Large intestine (tissue), 3 donors: ENCODE data around the gene PJVK. TPM values are rescaled to one million over a fixed set of nuclear protein-coding genes. Genes with fewer than 3 reads are reported as not detected.
"Not testable (repeated sequence)": the region's sequence is repeated elsewhere in the genome, so short reads cannot be mapped to it uniquely, and the experiment has no call there.

Experiments used
- DNase-seq, 2 donors: peaks; one replicate each; pipeline versions ENCODE4 v3.0.0 to v3.0.0-alpha.2; 2013
- H3K27ac ChIP-seq: one replicate; pipeline ENCODE4 v1.5.1; 2013; ENCODE audit warnings: low read length
- H3K27me3 ChIP-seq: 2 replicates; pipeline ENCODE4 v1.6.1; 2013; ENCODE audit warnings: low read length; ENCODE audit not compliant: control insufficient read depth, insufficient read depth
- H3K36me3 ChIP-seq: 2 replicates; pipeline ENCODE4 v1.6.1; 2013; ENCODE audit warnings: low read length; ENCODE audit not compliant: control insufficient read depth, insufficient read depth
- H3K4me1 ChIP-seq: one replicate; pipeline ENCODE4 v1.6.1; 2013; ENCODE audit warnings: low read length; ENCODE audit not compliant: control insufficient read depth, insufficient read depth
- H3K4me3 ChIP-seq: one replicate; pipeline ENCODE4 v1.5.1; 2013; ENCODE audit warnings: low read length
- H3K9me3 ChIP-seq: one replicate; pipeline ENCODE4 v1.6.1; 2013; ENCODE audit warnings: mild to moderate bottlenecking, low read depth, low read length, moderate library complexity; ENCODE audit not compliant: control insufficient read depth
- WGBS: methylation state at CpG from one replicate; pipeline ENCODE4 v1.1.5; 2013; ENCODE audit warnings: low lambda C conversion rate; ENCODE audit not compliant: insufficient coverage; 5-methylcytosine and 5-hydroxymethylcytosine counted together
- polyA plus RNA-seq: library from polyadenylated mRNA; unstranded; fragments of 120-200 nt; gene quantifications from one replicate; pipeline ENCODE4 v1.2.1, GENCODE V29; 2013

The PJVK gene
- polyA plus RNA-seq, 1 donor = 6.5 TPM

DNA sequence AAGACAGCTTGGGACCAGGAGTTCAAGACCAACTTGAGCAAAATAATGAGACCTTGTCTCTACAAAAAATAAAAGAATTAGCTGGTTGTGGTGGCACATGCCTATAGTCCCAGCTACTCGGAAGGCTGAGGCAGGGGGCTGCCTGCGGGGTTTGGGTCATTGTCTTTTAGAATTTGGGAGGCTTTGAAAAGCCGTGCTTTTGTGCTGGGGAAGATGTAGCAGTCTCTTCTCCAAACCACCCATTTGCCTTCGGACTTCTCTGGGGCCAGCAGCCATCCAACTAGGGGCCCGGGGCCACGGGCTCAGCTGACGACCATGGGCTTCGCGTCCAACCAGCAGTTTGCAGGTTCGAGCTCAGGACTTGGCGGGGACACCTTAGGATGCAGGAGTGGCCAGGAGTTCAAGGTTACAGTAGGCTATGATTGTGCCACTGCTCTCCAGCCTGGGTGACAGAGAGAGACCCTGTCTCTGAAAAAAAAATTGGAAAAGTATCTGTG is 6.3 kb downstream of the PJVK start:
- no peak for DNase-seq
- Histone ChIP-seq H3K27ac (no peak overlapping the region), H3K9me3 (no peaks in the 10 kb centered on the region), H3K36me3 (no peaks in the 10 kb centered on the region), H3K4me3 (no peak overlapping the region), H3K27me3 (no peaks in the 10 kb centered on the region), H3K4me1 (no peaks in the 10 kb centered on the region)
- 100% methylated on average over 1 of the region's 11 CpGs for WGBS

DNA sequence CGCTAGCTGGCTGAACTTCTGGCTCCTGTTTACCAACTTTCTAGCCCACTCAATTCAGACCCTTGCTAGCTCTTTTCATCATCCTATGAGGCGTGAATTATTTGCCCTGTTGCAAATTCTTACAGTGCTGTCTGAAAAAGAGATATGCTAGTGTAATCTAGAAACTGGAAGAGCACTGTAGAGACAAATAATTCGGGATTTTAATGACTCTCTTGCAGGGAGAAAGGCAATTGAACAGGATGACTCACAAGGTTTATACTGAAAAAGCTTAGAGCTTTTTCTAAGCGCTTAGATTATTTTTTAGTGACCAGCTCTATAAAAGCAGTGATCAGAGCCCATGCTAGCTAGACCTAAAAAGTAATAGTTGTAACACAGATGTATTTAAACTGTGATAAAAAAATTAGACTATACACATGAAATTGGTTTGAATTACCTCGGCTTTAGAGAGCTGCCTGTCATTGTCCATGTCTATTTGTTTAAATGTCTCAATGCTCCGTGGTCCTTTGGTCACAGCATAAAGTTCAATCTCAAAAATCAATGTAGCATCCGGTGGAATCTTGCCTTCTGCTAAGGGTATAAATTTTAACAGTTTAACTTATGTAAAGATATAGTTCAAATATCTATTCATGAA is 18.2 kb downstream of the PJVK start:
- no peaks in the 10 kb centered on the region for H3K27me3 ChIP-seq
- no peak overlapping the region for H3K4me3 ChIP-seq
- H3K27ac ChIP-seq = no peak overlapping the region
- H3K36me3 ChIP-seq = peaks cover 7% of the 10 kb centered on the region
- WGBS = 100% methylated on average over 1 of the region's 7 CpGs
- H3K9me3 ChIP-seq = no peaks in the 10 kb centered on the region
- DNase-seq = no peak
- H3K4me1 ChIP-seq = no peaks in the 10 kb centered on the region

- no CpG with 5 or more reads among the region's 5 CpGs for WGBS
- not testable (repeated sequence) for H3K4me1 ChIP-seq, H3K4me3 ChIP-seq, H3K36me3 ChIP-seq, H3K27ac ChIP-seq, DNase-seq, H3K27me3 ChIP-seq, H3K9me3 ChIP-seq
Observed at GRCh38 chr2:178471313-178471712, 20.1 kb downstream of the PJVK start.

GRCh38 chr2:178473373-178473772 is 22.2 kb downstream of the PJVK start:
- DNase-seq = no peak
- no CpG with 5 or more reads among the region's 2 CpGs for WGBS
- no peak overlapping the region for H3K4me3 ChIP-seq
- H3K4me1 ChIP-seq = peaks cover 3% of the 10 kb centered on the region
- no peaks in the 10 kb centered on the region for H3K27me3 ChIP-seq
- no peak overlapping the region for H3K27ac ChIP-seq
- H3K9me3 ChIP-seq = no peaks in the 10 kb centered on the region
- H3K36me3 ChIP-seq = no peaks in the 10 kb centered on the region

DNA sequence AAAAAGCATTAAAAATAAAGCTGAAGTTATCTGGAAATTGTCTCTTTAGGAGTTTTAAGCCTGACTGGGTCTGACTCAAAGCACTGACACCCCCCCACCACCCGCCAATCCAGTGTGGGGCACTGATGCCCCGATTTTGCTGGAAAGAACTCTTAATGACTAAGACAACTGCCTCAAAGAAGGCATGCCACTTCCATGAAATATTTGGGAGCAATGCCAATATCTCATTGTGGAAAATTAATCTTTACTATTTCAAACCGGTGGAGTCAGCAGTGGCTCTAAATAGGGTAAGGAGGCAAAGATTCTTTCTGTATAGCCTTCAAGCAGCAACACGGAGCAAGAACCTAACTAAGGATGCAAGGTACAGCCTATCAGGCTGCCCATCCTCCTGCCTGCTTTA is 22.8 kb downstream of the PJVK start:
- H3K9me3 ChIP-seq = no peaks in the 10 kb centered on the region
- H3K4me1 ChIP-seq = peaks cover 3% of the 10 kb centered on the region
- DNase-seq = no peak
- WGBS = 86% methylated on average over 1 of the region's 4 CpGs
- no peak overlapping the region for H3K27ac ChIP-seq
- no peaks in the 10 kb centered on the region for H3K36me3 ChIP-seq
- no peaks in the 10 kb centered on the region for H3K27me3 ChIP-seq
- H3K4me3 ChIP-seq = no peak overlapping the region

GRCh38 chr2:178474560-178474959 is 23.4 kb downstream of the PJVK start:
- DNase-seq = no peak
- Histone ChIP-seq H3K4me1 (peaks cover 6% of the 10 kb centered on the region), H3K27ac (no peak overlapping the region), H3K27me3 (no peaks in the 10 kb centered on the region), H3K36me3 (no peaks in the 10 kb centered on the region), H3K9me3 (no peaks in the 10 kb centered on the region), H3K4me3 (no peak overlapping the region)
- WGBS = no CpG with 5 or more reads among the region's 5 CpGs

DNA sequence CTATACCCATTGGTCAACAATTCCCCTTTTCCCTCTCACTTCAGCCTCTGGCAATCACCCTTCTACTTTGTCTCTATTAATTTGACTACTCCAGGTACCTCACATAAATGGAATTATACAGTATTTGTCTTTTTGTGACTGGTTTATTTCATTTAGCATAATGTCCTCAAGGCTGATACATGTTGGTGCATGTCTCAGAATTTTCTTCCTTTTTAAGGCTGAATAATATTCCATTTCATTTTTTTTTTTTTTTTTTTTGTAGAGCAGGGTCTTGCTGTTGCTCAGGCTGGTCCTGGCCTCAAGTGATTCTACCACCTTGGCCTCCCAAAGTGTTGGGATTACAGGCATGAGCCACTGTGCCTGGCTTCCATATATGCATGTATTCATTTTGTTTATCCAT is 25.3 kb downstream of the PJVK start:
- no peak overlapping the region for H3K4me3 ChIP-seq
- no peak for DNase-seq

DNA sequence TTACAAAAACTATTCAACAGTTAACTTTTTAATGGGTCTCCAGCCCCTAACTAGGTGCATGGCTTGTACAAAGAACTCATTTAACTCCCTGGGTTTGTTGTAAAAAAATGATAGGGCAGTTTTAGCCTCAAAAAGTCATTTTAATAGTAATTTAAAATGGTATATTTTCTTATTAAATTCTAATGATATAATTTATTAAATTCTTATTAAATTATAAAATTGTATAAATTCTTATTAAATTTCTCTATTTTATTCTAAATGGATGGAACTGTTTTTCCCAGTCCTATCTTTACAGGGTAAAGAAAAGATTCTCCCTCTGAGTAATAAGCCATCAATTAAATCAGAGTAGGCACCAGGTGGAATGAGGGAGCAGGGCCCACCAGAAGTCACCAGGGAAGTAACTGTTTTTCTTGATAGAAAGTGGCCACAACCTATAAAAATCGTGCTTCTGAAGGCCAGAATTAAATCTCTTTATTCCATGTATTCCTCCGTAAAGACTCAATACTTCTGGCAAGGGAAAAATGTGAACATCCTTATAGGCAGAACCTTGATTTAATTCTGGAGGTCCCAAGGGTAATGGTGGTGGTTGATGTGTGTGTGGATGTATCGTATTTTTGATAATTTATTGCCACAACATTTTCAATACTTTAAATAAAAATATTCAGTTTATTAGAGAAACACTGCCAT is 26.4 kb downstream of the PJVK start:
- Histone ChIP-seq H3K4me1 (peaks cover 20% of the 10 kb centered on the region), H3K36me3 (no peaks in the 10 kb centered on the region), H3K9me3 (no peaks in the 10 kb centered on the region), H3K27ac (peak overlapping the region; percentile 94), H3K27me3 (no peaks in the 10 kb centered on the region), H3K4me3 (peak overlapping the region; percentile 70)
- WGBS = 0% methylated on average over 1 of the region's 3 CpGs
- DNase-seq = peak in 1 of 2 donors; percentile 18

More for the DNA sequence above, 25.3 kb downstream of the PJVK start:
- Histone ChIP-seq H3K4me1 (peaks cover 10% of the 10 kb centered on the region), H3K36me3 (no peaks in the 10 kb centered on the region), H3K27ac (no peak overlapping the region), H3K9me3 (no peaks in the 10 kb centered on the region), H3K27me3 (no peaks in the 10 kb centered on the region)

- no CpG with 5 or more reads among the region's 10 CpGs for WGBS
- DNase-seq = no peak
- H3K4me3 ChIP-seq = peak overlapping the region; percentile 70
- no peaks in the 10 kb centered on the region for H3K27me3 ChIP-seq
- peak overlapping the region; percentile 94 for H3K27ac ChIP-seq
- H3K4me1 ChIP-seq = peaks cover 24% of the 10 kb centered on the region
- no peaks in the 10 kb centered on the region for H3K9me3 ChIP-seq
- no peaks in the 10 kb centered on the region for H3K36me3 ChIP-seq
Observed at GRCh38 chr2:178478130-178478438, 26.9 kb downstream of the PJVK start.

- no CpG with 5 or more reads among the region's 56 CpGs for WGBS
Observed at GRCh38 chr2:178478439-178479274, 27.5 kb downstream of the PJVK start, which contains the start of gene FKBP7. FKBP7 (minus strand) TSS chr2:178478600; CDS start chr2:178478499, 101 bp downstream.

More at GRCh38 chr2:178478439-178479274, 27.5 kb downstream of the PJVK start, which contains the start of gene FKBP7:
- H3K9me3 ChIP-seq = no peaks in the 10 kb centered on the region
- H3K27me3 ChIP-seq = no peaks in the 10 kb centered on the region
- DNase-seq = peak; percentile 84 to 89
- peaks cover 24% of the 10 kb centered on the region for H3K4me1 ChIP-seq
- H3K36me3 ChIP-seq = no peaks in the 10 kb centered on the region
- H3K4me3 ChIP-seq = peak within 1 kb of the TSS; percentile 70
- H3K27ac ChIP-seq = peak within 1 kb of the TSS; percentile 94
